NCI-H774 (cell line): ENCODE results near the gene TCF20.

Experiments used
- DNase-seq: peaks from one replicate; lab custom pipeline; 2025; lab: John Stamatoyannopoulos, UW

Gene TCF20

DNA sequence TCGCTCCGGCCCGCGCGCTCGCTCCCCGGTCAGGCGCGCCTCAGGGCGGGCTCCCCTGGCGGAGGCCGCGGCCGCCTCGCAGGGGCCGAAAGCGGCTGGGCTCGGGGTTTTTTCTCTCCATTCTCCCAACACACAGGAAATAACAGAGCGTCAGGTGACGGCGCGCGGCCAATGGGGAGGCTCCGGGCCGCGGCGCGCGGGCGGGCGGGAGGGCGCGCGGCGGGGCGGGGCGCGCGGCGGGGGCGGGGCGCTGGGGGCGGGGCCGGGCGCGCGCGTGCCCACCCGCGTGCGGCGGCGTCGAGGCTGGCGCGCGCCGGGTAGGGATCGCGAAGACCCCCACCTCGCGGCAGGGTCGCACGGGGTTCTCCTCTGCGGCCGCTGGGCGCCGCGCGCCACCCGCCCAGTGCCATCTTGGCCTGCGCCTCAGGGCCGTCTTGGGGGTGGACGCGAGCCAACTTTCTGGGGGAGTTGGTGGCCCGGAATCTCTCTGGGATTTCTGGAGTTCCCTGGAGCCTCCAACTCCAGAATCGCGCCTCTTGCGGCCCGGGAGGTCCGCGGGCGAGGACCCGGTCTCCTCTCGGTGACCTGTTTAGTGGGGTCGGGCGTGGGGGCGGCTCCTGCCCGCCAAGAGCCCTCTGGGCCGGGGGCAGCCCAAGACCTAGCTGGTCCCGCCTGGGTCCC lies at the start of gene TCF20:
Gene TCF20, minus strand, starts transcription at position 144 of the 681 bp plus-strand sequence. CDS start 55,348 bp downstream, outside the sequence.
- DNase-seq: peak; percentile 37

DNA sequence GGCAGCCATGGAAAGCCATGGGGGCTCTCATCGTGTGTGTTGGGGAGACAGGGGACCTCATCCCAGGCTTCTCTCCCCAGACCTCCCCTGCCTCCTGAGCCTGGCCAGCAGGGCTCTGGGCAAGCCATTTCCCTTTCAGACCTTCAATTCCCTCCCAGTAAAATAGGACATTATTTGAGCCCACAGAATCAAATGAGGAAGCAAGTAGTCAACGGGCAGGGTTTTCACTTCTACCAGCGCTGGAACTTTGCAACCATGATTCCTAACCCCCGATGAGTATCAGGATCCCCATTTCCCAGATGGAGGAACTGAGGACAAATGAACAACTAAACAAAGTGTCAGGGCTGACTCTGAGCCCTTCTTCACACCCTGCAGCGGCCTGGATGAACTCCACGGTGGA lies 48.9 kb upstream of the TCF20 start:
- DNase-seq: no peak

DNA sequence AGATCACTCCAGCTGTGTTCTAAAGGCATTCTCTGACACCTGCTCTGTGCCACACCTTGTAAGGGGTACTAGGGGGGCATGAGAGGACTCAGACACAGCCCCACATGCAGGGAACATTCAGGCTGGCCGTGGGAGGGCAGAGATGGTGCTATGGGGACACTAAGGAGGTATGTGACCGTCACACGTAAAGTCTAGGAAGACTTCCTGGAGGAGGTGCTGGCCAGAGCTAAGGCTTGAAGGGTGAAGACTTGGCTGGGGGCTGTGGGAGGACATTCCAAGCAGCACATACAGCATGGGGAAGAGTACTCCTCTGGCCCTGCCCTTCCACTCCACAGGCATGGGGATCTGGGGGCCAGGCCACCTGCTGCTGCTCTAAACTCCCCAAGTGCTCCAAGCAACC lies 48.5 kb upstream of the TCF20 start:
- no peak for DNase-seq

DNA sequence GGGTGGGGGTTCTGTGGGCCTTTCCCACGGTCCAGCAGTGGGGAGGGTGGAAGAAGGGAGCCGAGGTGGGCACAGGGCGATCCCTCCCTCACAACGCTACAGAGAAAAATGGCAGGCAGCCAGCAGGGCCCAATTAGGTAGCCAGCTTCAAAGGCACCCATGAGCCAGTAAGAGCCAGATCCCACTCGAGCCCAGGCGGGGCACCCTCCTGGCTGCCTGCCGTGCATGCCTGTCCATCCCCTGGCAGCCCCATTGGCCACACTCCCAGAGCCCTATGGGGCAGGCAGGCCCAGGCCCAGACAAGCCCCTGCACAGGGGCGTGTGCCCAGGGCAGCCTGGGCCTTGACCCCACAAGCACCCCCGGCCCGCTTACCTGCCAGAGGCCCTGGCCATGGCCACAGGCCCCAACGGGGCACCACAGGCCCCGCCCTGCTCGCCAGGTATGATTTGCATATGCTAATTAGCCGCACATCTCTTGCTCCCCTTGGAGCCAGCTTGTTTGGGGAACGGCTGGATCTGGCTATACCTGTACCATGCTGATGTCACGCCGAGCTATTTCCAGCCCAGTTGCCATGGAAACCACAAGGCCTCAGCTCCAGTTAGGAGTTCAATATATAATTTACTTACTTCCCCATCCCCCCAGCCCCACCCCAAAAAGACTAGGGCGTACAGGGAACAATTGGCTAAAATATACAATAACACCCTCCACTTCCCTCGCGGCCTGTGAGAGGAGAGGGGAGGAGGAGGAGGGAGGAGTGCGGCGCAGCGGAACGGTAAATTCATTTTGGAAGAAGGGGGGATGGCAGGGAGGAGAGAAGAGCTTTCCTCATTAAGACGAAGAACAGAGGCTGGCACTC lies 47.5 kb upstream of the TCF20 start:
- peak; percentile 33 for DNase-seq

DNA sequence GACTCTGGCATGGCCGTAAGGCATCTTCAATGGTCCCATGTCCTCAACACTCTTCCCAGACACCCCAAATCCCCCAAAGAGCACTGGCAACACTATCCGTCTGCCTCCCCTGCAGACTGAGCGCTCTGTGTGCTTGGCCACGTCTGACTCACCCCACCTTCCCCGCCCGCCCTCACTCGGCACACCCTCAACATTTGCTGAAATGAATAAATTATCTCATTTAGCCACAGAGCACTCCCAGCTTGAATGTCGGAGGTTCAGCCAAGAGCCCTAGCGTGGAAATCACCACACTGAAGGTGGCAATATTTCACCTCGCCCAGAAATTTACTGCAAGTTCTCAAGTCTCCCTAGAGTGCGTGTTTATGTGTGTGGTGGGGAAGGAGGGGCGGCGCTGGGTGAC lies 46.6 kb upstream of the TCF20 start:
- DNase-seq: no peak

DNA sequence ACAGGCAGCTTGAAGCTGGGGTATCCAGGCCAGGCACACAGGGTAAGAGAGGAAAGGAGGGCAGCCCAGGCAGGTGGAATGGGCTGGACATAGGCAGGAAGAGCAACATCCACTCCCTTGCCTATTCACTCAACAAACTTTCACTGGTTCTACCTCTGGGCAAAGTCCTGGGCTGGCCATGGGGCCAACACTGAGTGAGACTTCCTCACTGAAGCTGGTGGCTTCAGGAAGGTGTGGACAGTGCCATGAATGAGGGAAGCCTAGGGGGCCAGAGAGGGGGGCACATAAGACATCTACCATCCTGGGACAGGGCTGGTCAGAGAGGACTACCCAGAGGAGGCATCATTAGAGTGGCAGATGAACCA lies 44.9 kb upstream of the TCF20 start:
- no peak for DNase-seq

DNA sequence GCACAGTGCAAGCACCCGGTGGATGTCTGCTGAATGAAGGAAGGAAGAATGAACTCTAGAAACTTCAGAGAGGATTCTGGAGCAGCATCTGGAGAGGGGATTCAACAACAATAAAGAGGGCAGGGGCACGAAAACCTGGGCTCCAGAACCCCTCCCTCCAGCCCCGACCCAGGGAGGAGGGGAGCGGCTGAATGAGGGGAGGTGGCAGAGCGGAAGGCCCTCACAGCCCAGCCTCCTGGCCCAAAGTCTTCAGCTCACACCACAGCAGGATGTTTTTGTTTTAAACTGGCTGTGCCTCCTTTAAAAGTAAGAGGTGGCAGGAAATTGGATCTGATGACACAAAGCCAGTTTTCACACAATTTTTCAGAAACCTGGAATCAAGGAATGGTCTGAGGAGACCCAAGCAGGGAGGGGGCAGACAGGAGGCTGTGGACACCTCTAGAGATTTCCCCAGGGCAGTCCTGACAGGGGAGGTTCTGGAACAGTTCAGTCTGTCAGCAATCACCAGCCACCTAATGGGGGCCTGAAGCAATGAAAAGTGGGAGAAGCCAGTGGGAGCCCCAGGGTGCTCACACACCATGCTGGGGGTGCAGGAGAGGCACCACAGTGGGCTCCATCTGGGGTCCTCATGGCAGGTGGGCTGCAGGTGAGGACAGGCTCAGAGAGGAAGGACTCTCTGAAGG lies 44.4 kb upstream of the TCF20 start:
- DNase-seq: no peak

DNA sequence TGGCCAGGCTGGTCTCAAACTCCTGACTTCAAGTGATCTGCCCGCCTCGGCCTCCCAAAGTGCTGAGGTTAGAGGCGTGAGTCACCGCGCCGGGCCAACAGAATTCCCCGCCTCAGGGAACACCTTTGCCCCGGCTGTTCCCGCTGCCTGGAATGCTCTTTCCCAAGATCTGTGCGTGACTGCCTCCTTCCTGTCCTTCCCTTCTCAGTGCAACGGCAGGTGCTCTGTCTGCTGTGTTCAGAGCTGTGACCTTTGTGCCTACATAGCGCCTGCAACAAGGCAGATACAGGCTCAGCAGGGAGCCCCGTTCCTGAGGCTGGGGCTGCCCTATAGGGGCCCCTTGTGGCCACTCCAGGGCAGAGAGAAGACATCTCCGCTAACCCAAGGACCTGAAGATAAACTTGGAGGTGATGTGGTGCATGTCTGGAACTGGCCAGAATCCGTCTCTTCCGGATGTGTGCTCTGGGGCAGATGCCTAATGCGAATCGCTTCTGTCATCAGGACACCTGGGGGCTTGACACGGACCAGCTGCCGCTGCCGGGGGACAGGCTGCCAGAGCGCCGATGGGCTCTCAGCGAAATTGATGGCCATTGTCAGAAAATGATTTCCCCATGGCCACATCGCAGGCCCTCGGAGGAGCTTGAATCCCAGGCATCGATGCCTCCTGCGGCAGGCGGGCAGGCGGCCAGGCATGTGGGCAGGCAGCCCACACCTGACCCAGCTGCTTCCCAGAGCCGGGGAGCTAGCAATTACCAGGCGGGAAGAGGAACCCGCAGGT lies 43.5 kb upstream of the TCF20 start:
- peak; percentile 31 for DNase-seq

DNA sequence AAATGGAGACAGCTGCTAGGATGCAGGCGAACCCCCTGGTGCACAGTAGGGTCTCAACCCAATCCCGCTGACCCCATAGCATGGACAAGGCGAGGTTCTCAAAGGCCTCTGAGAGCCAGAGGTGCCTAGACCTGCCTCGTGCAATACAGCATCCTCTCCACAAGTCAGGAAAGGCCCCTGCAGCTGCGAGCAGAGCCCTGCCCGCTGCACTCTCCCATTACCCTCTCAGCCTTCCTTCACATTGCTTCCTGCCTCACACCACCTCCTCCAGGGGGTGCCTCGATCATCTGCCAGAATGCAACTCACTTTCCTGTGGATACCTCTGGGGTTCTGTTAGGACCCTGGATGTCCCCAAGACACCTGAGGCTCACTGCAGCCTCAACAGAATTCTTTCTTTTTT lies 42.8 kb upstream of the TCF20 start:
- DNase-seq: no peak

DNA sequence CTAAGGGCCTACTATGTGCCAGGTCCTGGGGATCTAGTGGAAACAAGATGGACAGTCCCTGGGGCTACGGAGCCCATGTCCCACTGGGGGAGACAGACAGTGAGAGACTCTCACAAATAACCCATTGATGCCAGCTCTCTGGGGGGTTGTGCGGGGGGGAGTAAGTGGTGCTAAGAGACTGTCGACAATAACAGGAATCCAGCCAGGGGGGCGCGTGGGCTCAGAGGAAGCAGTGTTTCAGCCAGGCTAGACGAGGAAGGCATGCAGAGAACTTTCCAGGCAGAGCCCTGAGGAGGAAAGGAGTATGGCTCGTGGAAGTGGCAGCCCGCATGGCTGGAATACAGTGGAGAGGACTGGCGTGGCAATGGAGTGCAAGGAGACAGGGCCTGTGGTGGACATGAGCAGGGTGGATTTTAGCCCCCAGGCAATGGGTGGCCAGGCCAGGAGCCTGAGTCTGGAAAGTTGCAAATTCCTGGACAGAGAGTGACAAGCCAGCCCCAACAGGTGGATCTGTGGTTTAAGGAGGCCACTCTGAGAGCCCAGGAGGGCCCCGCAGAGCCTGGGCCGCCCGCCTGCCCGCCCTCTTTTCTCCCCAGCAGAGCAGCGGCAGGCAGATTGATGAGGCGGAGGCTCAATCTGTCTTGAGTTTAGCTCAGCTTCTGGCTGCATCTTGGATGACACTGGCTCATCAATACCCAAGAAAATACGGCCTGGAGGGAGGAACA lies 40.0 kb upstream of the TCF20 start:
- no peak for DNase-seq

DNA sequence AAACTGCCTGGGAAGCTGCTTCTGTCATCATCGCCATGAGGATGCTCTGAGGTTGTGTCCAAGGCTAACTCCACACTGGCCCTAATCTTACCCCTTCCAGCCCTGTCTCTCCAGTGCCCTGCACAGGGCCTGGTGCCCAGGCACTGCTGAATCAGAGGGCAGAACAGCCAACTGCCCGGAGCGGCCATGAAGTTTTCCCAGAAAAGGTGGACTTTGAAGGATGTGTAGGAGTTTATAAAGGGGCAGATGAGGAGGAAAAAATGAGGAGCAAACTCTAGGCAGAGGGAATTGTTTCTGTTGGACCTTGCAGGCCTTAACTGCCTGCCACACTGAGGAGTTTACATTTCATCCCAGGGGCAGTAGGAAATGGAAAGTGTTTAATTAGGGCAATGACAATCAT lies 39.4 kb upstream of the TCF20 start:
- no peak for DNase-seq

DNA sequence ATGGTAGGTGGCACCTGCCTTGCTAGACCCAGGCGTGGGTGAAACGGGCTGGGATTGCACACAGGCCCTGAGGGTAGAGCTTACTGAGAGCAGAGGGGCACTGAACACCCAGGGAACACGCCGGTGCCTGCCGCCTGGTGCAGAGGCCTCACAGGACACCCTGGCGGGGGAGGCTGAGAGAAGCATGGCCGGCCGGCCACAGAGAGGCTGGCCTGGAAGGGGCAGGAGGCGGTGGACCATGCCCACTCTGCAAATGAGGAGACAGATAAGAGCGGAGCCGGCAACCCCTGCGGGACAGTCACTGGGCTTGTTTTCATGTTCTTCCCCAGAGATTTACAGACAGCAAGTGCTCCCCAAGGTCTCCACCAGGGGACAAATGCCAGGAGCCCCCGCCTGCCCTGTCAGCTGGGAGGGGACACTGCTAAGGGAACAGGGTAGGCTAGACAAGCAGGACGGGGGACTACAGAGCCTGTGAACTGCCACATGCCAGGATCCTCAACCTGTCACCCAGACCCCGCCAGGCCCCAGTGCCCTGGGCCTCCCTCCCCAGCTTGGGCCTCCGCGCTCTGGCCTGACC lies 38.5 kb upstream of the TCF20 start:
- DNase-seq: no peak

DNA sequence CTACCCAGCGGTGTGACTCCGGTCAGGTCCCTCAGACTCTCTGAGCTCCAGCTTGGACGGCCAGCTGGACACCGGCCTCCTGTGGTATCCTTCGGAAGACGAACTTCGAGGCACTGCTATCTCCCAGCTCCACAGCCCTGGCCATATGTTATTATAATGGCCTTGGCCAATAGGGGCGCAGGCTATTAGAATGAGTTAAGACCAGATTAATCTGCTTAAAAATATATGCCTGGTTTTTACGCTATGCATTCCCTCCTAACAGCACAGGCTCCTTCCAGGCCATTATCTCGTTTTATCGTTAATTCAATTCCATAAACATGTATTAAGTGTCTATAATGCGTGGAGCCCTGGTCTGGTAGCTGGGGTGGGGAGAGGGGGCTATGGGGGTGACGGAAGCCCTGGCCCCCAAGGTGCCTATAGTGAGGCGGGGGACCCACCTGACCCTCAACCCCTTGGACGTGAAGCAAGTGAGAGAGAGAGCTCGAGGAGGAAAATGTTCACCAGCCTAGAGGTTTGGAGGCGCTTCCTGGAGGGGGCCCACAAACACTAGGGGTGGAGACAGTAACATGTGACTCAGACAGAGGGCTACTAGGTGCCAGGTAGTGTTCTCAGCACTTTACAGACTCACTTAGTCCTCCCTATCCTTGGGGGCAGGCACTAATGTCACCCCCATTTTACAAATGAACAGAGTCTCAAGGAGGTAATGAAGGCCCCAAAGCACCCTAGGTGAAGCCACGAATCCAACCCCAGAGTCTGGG lies 37.5 kb upstream of the TCF20 start:
- DNase-seq: no peak

DNA sequence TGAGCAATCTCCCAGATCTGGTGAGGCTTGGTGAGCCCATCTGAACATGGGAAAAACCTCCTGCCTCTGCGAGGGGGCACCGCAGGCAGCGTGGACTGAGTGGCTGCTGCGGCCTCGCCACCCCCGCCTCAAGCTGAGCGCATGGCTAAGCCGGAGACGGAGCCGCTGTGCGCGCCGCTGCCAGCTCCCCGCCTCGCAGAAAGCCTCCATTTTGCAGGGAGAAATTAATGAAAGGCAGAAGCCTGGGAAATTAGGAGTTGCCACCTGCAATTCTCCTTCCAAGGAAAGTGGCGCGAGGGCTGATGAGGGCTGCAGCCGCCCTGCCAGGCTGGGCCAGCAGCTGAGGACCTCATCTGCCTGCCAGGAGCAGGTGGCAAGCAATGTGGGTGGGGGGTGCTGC lies 35.6 kb upstream of the TCF20 start:
- DNase-seq: no peak

DNA sequence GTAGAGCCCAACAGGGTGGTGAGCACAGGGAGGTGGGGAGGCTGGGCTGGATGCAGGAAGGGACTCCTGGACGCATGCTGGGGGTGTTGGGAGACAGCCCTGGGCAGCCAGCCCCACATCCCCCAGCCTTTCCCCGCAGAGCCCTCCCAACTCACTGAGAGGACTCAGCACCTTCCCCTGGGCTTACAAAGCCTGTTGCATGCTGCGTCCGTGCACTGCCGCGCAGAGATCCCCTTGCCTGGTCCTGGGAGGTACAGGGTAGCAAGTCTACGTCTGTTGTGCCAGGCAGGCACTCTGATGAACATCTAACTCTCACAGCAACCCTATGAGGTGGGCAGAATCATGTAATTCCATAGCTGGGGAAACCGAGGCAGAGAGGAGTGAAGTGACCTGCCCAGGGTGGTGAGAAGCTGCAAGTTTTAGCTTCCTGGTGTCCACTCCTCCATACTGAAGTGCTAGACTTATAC lies 33.9 kb upstream of the TCF20 start:
- no peak for DNase-seq

DNA sequence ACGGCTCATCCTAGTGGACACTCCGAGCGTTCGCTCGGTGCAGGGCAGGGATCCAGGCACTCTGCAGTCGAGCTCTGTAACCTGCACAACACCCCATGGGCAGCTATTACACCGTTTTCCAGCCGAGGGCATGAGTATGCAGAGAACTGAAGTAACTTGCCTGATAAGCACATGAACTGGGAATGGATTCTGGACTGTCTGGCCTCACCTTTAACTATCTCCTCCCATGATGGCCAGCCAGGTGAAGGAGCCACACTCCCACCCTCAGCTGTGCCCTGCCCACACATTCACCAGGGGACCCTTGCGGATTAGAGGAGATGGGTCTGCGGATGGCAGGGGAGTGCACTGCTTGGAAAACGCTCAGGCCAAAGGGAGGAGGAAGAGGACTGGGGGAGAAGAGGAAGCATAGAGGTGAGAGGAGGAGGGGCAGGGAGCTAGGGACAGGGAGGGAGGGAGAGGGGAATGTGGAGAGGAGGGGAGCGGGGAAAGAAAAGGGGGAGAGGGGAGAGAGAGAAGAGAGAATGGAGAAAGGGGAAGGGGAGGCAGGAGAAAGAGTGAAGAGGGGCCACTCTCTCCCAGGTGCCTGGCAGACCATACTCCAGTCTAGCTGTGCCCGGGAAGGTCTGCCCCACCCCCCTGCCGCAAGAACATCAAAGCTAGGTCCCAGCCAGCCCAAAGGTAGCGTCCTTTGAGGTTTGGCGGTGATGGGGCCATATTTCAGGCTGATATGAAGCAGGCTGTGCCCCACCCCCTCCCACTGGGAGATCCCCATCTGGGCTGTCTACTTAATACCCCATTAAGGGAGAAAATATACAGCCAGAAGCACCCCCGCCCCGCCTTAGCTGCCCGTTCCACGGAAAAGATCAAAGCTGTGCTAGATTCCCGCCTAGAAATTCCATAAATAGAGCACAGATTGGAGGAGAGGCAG lies 33.2 kb upstream of the TCF20 start:
- no peak for DNase-seq

DNA sequence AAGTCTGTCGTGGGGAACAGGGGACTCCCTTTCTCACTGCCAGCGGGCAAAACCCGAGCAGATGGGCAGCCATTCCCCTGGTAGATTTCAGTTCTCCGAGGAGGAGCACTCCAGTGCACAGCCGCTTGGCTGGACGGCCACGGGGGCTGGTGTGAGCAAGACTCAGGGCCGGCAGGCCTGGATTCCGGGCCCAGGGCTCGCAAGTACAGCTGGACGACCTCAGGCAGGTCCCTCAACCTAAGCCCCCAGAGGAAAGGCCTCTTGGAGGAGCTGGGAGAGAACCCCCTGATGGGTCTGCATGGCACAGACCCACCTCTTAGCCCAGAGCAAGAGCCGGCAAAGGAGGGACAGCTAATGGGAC lies 31.3 kb upstream of the TCF20 start:
- no peak for DNase-seq

DNA sequence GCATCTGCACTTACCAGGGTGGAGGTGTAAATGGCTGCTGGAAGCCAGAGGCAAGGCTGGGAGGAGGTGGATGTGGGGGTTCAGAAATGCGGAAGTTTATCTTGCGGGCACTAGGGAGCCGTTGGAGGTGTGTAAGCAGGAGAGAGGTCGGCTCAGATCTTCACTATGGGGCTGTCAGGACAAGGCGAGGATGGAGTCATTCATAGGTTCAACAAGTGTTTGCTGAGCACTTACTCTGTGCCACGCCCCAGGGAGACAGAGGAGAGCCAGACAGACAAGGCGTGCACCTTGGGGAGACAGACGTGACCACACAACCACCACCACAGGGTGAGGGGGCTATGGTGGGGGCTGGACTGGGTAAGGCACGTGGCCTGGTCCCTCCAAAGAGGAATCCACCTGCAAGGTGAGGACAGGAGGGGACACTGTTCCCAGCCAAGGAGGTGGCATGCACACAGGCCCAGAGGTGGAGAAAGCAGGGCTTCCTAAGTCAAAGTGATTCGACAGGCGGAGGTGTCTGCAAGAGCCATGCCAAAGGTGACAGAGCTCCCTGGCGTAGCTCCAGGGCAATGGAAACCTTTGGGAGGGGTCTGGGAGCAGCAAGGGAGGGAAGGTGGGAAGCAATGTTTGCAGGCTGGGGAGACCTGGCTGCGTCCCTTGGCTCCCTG lies 30.8 kb upstream of the TCF20 start:
- no peak for DNase-seq
